GM19238 (cell line): Measurements from ENCODE around the gene DGAT2.

Source experiments
- DNase-seq: peaks from one replicate; pipeline ENCODE4 v3.0.0; 2011; ENCODE audit warnings: low spot score; ENCODE audit not compliant: insufficient read length

The DGAT2 gene

DNA sequence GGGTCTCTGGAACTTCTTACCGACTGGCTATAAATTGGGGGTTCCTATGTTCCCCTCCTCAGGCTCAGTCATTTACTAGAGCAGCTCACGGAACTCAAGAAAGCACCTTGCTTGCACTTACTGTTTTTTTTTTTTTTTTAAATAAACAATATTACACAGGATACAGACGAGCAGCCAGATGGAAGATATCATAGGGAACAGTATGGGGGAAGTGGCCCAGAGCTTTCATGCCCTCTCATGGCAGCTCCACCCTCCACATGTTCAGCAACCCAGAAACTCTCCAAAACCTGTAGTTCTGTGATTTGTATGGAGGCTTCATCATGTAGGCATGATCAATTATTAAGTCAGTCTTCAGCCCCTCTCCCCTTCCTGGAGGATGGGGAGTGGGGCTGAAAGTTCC lies 54.0 kb downstream of the DGAT2 start:
- DNase-seq, result no peak

DNA sequence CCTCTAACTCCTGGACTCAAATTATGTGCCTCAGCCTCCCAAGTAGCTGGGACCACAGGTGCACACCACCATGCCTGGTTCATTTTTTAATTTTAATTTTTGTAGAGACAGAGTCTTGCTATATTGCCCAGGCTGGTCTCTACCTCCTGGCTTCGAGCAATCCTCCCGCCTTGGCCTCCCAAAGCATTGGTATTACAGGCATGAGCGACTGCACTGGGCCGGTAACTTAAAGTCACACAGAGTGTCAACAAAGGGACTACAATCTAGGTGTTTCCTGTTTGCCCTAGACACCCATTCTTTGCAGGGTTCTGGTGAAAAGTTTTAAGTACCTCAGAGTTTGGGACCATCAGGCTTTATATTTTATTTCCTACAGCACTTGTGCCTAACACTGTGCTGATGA lies 54.8 kb downstream of the DGAT2 start:
- DNase-seq, result no peak

DNA sequence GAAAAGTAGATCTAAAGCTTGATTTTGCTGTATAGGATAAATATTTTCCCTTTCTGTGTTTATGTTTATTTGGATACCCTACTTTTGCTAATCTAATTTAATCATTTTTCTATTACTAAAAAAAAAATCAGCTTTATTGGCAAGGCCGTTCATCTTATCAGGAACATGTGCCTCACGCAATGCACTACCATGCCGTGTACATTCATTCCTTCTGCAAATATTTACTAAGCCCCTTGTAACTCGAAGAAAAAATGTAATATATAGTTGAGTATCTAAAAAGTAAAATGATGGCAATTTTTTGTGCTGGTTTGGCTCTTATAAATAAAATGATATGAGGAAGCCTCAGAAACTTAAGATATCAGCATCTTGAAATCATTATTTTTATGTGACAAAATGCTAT lies 55.4 kb downstream of the DGAT2 start:
- no peak for DNase-seq

DNA sequence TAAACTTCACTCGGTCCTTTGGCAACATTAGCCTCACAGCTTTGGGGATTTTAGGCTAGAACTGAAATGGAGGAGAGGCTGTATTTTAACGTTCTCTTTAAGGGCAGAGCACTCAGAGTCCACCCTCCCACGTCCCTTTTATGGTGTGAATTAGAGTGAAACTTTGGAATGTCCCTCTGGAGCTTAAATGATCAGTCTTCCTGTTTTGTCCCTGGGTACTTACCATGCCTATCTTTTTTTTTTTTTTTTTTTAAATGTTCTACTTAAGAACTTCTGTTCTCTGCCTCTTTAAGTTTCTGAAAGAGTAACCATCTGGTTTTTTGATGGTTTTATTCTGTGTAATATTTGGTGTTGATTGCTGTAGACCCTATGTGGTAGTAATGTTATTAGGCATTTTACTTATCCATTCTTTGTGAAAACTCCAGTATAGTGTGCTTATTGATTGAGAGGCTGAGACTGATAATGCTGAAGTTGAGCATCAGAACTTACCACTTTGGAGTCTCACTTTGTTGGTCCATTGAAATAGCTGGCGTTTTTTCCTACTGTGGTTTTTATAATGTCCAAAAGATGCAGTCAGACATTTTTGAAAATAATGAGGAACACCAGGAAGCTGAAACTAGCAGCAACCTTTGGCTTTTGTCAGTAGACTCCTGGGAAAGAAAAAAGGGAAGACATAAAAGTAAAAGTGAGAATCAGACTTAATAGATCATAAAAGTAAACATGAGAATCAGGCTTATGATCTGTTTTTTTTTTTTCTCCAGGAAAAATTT lies 58.1 kb downstream of the DGAT2 start:
- DNase-seq, result no peak

DNA sequence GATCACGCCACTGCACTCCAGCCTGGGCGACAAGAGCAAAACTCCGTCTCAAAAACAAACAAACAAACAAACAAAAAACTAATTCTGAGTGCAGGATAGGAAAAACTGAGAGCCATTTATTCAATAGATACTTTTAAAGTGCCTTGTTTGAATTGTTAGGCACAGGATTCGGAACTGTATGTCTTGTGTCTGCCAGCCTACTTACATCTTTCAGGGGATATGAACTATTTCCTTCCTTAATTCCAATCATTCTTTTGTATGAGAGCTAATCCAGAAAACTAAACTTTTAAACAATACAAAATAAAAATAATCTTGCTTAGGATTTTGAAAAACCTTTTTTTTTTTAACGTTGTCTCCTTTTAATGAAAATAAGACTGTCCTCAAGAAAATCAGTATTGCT lies 59.0 kb downstream of the DGAT2 start:
- DNase-seq, result no peak

DNA sequence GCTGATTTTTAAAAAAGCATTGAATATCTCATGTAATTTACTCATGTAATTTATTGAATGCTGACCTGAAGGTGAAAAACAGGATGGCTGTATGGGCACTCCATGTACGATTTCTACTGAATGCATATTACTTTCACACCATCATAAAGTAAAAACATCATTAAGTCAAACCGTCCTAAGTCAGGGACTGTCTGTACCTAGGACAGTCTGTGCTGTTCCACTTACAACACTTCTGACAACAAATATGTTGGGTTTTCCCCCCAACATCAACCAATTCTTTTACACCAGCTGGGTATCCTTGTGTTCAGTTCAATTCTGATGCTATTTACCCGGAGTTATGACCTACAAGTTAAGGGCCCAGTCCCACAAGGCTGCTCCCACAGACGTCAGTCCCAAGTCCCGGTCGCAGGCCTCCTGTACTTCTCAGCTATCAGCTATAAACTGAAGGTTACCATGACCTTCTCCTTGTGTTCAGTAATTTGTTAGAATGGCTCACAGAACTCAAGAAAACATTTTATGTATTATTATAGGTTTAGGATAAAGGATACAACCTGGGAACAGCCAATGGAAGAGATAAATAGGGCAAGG lies 63.4 kb downstream of the DGAT2 start:
- DNase-seq, result no peak

DNA sequence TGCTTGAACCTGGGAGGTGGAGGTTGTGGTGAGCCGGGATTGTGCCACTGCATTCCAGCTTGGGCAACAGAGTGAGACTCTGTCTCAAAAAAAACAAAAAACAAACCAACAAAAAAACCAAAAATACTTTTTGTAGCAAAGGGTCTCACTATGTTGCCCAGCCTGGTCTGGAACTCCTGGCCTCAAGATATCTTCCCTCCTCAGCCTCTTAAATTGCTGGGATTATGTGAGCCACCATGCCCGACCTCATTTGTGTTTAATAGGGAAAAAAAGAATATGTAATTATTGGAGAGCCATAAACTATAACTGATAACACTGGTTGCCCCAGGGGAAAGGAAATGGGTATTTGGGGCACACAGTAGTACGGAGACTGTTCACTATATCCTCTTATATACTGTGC lies 66.2 kb downstream of the DGAT2 start:
- no peak for DNase-seq

DNA sequence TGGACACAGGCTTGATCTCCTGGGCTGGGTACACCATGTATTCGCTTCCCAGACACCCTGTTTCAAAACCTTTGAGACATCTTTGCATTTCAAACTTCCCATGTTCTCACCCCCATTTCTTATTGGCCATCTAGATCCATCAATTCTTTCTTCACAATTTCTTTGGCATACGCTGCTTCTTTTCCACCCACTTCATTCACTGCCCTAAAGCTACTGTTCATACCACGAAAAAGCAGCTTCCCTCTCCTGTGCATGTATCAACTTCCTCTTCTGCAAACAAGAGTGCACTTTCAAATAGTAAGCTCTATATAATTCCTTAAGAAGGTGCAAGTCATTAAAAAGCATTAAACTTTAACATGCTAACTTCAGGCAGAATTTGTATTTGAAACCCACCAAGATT lies 67.8 kb downstream of the DGAT2 start:
- no peak for DNase-seq

DNA sequence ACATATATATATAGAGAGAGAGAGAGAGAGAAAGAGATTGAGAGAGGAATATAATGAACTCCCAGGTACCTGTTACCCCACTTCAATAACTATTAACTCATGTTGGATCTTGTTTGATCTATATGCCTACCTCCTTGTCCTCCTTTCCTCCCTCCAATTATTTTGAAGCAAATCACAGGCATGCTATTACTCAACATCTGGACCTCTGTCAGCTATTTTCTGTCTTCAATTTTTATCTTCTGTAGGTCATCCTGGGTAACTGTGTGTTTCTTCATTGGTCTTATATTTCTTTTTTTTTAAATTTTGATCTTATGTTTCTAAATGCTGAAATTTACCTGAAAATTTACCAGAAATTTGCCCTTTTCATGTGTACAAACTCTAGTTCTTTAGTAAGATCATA lies 71.3 kb downstream of the DGAT2 start:
- no peak for DNase-seq

DNA sequence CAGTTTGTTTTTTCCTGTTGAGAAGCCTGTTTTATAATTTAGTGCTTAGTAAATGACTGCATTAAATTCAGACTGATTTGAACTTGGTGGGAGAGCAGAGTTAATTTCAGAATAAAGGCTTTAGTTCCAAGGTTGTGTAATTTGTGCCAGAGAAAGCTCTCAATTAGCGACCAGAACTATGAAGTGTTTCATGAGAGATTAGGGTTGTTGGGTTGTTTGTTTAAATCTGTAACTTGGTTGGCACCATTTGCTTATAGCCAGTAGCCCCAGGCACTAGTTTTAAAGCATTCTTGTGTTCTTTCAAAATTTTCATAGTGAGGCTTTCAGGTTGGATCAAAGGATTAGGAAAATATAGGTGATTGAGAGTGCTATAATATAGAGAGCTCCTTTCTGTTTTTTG lies 71.9 kb downstream of the DGAT2 start:
- DNase-seq, result no peak

DNA sequence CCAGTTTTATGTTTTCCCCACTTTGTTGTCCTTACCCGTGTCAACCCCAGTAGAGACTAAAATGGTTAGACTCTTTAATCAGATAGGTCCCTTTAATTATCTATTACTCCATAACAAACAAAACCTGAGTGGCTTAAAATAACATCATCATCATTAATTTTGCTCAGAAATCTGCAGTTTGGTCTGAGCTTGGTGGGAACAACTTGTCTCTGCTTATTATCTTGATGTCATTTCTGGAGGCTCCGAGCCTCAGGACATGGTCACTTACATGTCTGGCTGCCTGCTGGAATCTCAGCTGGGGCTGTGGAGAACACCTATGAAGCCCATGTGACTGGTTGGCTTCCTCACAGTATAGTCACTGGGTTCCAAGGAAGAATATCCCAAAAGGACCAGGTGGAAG lies 73.2 kb downstream of the DGAT2 start:
- DNase-seq, result no peak

DNA sequence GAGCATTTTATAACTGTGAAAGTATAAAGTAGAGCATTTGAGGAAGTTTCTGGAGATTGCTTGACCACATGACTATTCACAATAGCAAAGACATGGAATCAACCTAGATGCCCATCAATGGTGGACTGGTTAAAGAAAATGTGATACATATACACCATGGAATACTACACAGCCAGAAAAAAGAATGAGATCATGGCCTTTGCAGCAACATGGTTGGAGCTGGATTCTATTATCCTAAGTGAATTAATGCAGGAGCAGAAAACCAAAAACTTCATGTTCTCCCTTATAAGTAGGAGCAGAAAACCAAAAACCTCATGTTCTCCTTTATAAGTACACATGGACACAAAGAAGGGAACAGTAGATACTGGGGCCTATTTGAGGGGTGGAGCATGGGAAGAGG lies 76.7 kb downstream of the DGAT2 start:
- no peak for DNase-seq

DNA sequence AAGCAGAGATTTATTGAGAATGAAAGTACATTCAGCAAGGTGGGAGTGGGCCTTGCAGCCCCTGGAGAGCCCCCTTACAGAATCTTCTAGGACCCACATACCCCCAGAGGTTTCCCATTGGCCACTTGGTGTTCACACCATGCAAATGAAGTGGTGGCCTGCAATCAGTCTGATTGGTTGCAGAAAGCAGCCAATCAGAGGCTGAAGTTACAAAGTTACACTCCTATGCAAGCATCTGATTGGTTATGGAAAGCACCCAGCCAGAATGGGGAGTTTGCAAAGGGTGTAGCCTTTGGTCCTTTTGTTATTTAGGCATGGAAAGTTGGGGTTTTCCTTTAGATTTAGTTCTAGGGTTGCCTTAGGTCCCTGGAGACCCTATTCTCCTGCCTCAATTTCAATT lies 81.3 kb downstream of the DGAT2 start:
- no peak for DNase-seq

DNA sequence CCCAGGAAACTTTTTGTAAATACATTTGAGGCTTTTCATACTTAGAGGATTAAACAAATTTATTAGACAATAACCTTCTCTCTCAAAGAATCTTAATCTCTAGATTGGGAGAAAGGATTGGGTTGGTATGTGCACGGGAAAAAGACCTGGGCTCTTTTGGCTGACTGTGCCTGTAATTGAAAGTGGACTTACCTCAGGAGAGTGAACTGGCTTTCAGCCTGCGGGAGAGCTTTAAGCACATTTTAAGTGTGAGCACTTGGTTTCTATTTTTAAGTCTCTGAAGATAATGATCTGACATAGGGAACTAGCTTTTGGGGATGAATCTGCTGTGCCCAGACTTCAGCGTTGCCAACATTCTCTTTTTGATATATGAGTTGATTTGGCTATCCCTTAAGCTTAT lies 82.2 kb downstream of the DGAT2 start:
- DNase-seq, result no peak
